IPS DF 4.7 (cell line): ENCODE results near the gene USP40.
"Not testable (repeated sequence)": the region's sequence is repeated elsewhere in the genome, so short reads cannot be mapped to it uniquely, and the experiment has no call there.

Experiments
- DNase-seq: peaks from one replicate; pipeline ENCODE4 v3.0.0-alpha.2; 2013; ENCODE audit warnings: low spot score; ENCODE audit errors: extremely low read depth

The USP40 gene

GRCh38 chr2:233566141-233566956 is at the start of gene USP40:
USP40 (minus strand) TSS chr2:233566782; CDS start chr2:233565554, 1,228 bp downstream.
- DNase-seq, result peak; percentile 33

GRCh38 chr2:233611284-233611683 is 44.7 kb upstream of the USP40 start:
- DNase-seq, result no peak

GRCh38 chr2:233605680-233606079 is 39.1 kb upstream of the USP40 start:
- no peak for DNase-seq

- no peak for DNase-seq
Measured at GRCh38 chr2:233604826-233605225, 38.2 kb upstream of the USP40 start.

GRCh38 chr2:233603520-233603919 is 36.9 kb upstream of the USP40 start:
- no peak for DNase-seq

GRCh38 chr2:233602076-233602475 is 35.5 kb upstream of the USP40 start:
- no peak for DNase-seq

GRCh38 chr2:233600386-233600785 is 33.8 kb upstream of the USP40 start:
- DNase-seq, result no peak

GRCh38 chr2:233598952-233599351 is 32.4 kb upstream of the USP40 start:
- DNase-seq, result no peak

GRCh38 chr2:233597522-233597921 is 30.9 kb upstream of the USP40 start:
- no peak for DNase-seq

GRCh38 chr2:233593201-233593600 is 26.6 kb upstream of the USP40 start:
- no peak for DNase-seq

- DNase-seq, result not testable (repeated sequence)
Measured at GRCh38 chr2:233592706-233593105, 26.1 kb upstream of the USP40 start.

GRCh38 chr2:233588400-233588799 is 21.8 kb upstream of the USP40 start:
- no peak for DNase-seq

GRCh38 chr2:233584210-233584609 is 17.6 kb upstream of the USP40 start:
- no peak for DNase-seq

GRCh38 chr2:233583217-233583965 is 16.8 kb upstream of the USP40 start:
- DNase-seq, result not testable (repeated sequence)

- DNase-seq, result not testable (repeated sequence)
Measured at GRCh38 chr2:233577341-233577740, 10.8 kb upstream of the USP40 start.

GRCh38 chr2:233572468-233572867 is 5.9 kb upstream of the USP40 start:
- no peak for DNase-seq

GRCh38 chr2:233571462-233571861 is 4.9 kb upstream of the USP40 start:
- DNase-seq, result no peak

- no peak for DNase-seq
Measured at GRCh38 chr2:233571001-233571400, 4.4 kb upstream of the USP40 start.

GRCh38 chr2:233565685-233566140 is 869 bp downstream of the USP40 start:
- DNase-seq, result no peak

GRCh38 chr2:233563663-233564430 is 2.7 kb downstream of the USP40 start:
- DNase-seq, result no peak

GRCh38 chr2:233556881-233557736 is 9.5 kb downstream of the USP40 start:
- no peak for DNase-seq
